AML-193 (cell line): ENCODE results near the gene GCH1.

Experiments
- DNase-seq, 2 experiments: peaks; one replicate each; lab custom pipeline; 2025; lab: John Stamatoyannopoulos, UW

The GCH1 gene

GRCh38 chr14:54866588-54866987 lies 36.0 kb downstream of the GCH1 start:
- DNase-seq: no peak

DNA sequence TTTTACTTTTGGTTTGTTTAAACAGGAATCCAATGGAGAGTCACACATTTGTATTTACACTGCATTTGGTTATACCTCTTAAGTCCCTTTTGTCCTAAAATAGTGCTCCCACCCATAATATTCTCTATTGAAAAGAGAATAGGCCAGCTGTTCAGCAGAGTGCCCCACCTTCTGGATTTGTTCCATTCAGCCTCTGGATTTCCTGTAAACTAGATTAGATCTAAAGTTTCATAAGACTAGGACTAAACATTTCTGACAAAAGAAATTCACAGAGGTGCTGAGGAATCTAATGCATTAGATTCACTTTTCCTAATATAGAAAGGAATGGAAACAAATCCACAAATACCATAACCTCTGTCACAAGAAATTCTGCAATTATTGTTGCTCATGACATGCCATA lies 38.1 kb downstream of the GCH1 start:
- no peak for DNase-seq

GRCh38 chr14:54857830-54858269 lies 44.8 kb downstream of the GCH1 start:
- DNase-seq: peak; percentile 45 to 58

DNA sequence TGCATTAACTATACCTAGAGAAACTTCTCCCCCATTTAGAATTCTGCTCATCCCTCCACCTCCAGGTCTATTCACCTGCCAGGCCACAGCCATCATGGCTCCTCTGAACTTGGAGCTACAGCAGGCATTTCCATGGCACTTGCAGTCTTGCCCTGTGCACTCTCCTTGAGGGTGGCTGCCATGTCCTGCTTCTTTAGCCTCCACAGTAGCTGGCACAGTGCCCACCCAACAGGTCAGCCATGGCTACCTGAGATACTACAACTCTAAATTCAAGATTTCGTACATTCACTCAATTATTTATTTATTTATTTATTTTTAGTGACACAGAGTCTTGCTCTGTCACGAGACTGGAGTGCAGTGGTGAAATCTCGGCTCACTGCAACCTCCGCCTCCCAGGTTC lies 46.5 kb downstream of the GCH1 start:
- no peak for DNase-seq

DNA sequence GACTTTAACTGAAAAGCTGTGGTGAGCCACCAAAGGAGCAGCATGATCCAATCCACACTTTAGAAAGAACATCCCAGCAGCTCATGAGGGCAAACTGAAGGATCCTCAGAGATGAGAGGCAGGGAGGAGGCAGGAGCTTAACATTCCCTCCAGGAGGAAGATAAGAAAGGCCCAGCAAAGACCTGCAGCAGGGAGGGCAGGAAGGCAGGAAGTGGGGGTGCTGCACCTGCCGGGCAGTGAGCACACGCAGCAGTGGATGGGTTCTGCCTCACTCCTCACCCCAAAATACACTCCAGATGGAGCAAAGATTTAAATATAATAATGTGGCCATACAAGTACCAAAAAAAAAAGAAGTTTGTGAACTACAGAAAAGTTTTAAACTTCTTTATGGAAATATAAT lies 48.4 kb downstream of the GCH1 start:
- no peak for DNase-seq

DNA sequence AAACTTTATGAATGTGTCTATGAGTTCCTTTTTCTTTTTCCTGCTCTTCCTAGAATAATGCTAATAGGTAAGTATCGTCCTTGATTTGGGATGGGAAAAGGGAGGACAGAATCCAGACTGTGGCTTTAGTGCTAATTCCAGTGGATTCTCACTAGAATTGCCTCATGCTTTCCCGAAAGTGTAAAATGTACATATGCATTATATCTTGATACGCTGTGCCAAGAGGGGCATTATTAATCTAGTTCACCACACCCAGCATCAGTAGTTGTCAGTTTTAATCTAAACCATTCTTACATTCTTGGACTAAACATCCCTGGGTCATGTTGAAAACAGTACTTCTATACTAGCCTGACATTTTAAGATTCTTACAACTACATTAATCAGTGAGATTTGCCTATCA lies 49.3 kb downstream of the GCH1 start:
- DNase-seq: no peak

DNA sequence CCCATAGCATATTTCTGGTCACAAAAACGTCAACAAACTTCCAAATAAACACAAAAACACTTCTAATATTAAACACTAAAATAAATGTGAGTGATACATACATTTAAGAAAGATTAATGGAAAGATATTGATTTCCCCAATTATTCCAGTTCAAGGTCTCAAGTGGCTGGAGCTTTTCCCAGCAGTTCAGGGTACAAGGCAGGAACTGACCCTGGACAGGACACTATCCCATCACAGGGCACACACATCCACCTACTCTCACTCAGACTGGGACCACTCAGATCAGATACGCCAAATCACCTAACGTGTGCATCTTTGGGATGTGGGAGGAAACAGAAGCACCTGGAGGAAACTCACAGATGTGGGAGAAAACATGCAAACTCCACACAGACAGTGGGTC lies 50.4 kb downstream of the GCH1 start:
- DNase-seq: no peak

DNA sequence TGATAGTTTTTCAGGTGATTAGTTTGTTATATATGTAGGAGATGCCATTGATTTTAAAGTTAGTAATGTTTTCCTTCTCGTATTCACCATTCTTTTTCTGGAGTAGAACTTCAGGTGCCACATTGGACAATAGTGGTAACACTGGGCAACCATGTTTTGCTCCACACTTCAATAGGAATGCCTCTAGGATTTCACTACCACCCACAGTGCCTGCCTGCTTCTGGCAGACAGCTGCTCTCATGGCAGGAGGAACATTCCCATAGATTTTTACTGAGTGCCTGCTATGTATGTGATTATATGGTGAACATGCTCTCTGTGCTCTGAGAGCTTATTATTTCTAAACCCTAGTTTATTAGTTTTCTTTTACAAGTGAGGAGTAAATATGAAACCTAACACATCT lies 53.7 kb downstream of the GCH1 start:
- DNase-seq: no peak

- DNase-seq: no peak
These were observed 57.0 kb downstream of the GCH1 start for GRCh38 chr14:54845641-54846040.

GRCh38 chr14:54844479-54844878 lies 58.1 kb downstream of the GCH1 start:
- DNase-seq: no peak

- DNase-seq: no peak
These were observed 61.8 kb downstream of the GCH1 start for GRCh38 chr14:54840798-54841197.

DNA sequence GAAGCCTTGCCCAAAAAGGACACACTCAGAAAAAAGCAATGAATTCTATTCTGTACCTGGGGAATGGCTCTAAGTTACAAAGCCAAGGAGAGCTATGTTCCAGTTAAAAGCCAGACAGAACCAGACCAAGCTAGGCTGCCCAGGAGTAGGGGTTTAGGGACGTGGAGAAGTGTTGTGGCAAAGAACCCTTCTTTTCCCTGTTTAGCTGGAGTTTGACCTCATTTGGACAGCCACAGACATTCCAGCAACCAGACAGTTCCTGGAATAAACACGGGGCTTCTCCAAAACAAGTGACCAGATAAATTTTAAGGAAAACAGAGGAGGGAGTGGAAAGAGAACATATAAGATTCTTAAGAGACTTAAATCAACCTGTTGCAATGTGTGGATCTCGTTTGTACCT lies 62.3 kb downstream of the GCH1 start:
- DNase-seq: no peak

GRCh38 chr14:54839701-54840119 lies 62.9 kb downstream of the GCH1 start:
- no peak for DNase-seq

GRCh38 chr14:54838931-54839512 lies 63.6 kb downstream of the GCH1 start:
- no peak for DNase-seq

DNA sequence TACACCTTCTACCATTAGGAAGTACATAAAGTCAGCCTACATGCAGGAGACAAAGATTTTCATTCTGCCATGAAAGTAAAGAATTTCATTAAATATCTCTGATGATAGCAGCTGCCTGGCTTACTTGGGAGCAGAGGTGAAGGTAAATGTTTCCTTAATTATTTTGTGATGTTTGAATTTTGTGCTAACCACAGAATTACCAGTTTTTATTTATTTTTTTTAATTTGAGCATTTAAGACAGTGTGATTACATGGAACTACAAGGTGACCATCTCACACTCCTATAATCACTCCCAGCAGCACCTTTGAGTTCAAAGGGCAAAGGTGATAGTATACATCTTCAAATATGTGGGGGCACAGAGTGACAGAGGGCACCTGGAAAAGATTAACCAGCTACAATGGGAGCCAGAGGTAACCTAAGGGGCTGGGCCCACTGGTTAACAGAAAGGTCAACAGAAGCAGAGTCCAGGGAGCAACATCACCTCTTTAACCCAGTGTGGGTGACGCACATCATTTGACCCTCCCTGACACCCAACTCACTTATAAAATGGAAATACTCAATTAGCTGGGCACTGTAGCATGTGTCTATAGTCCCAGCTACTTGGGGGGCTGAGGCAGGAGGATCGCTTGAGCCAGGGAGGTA lies 65.0 kb downstream of the GCH1 start:
- no peak for DNase-seq

GRCh38 chr14:54836231-54836630 lies 66.4 kb downstream of the GCH1 start:
- no peak for DNase-seq

GRCh38 chr14:54834727-54835126 lies 67.9 kb downstream of the GCH1 start:
- no peak for DNase-seq

GRCh38 chr14:54834081-54834480 lies 68.5 kb downstream of the GCH1 start:
- no peak for DNase-seq

GRCh38 chr14:54830650-54831049 lies 72.0 kb downstream of the GCH1 start:
- DNase-seq: no peak

DNA sequence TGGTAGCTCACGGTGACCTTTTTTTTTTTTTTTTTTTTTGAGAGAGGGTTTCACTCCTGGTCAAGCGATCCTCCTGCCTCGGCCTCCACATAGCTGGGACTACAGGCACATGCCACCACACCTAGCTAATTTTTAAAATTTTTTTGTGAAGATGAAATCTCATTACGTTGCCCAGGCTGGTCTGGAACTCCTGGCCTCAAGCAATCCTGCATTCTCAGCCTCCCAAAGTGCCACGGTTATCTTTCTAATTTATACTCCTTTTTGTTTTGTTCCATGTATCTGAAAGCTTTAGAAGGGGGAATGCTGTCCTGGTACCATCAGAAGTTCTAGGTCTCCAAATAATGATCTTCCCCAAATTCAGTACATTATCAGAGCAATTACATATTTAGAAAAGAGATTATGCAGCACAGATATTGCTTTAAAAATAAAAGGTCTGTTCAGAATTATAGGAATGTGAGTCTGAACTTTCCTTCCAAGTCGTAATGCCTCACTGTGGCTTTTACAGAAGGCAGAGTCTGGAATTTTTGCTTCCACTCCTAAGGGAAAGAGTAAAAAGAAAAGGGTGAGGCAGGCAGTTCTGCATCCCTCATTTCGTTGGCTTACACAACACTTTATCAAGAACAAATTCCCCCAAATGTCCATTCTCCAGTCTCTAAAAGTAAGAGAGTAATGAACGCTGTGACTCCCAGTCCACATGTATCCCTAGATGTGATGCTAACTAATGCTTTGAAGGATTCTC lies 73.0 kb downstream of the GCH1 start:
- DNase-seq: no peak

DNA sequence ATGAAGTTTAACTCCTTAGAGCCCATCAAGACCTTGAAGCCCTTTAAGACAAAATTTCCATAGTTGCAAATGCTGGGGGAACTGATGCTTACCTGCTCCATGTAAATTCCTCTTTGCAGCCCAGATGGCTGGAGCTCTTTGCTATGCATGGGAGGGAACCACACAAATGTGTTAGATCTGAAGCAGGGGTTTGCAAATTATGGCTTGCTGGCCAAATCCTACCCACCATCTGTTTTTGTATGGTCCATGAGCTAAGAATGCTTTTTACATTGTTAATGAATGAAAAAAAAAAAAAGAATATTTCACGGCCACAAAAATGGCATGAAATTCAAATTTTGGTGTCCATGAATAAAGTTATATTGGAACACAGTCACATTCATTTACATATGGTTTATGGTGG lies 74.6 kb downstream of the GCH1 start:
- DNase-seq: no peak

- no peak for DNase-seq
These were observed 78.7 kb downstream of the GCH1 start for GRCh38 chr14:54823757-54824549.

GRCh38 chr14:54822685-54823084 lies 79.9 kb downstream of the GCH1 start:
- DNase-seq: no peak
